Activated naive CD4-positive, alpha-beta T cell treated with anti-CD3 and anti-CD28 coated beads, Interleukin-2, amount 50 U/mL, for 72 hours (primary cell): Measurements from ENCODE around the gene AP1S2. TPM values are rescaled to one million over a fixed set of nuclear protein-coding genes. Genes with fewer than 3 reads are reported as not detected.
"Not testable (repeated sequence)": the region's sequence is repeated elsewhere in the genome, so short reads cannot be mapped to it uniquely, and the experiment has no call there.

Experiments
- ATAC-seq, 2 donors: fragments of 150-1000 bp; cut with Tn5 transposase; 2 replicates each; pipeline ENCODE4 v1.10.0; 2021; ENCODE audit warnings: mild to moderate bottlenecking in 2 of 2, moderate library complexity in 2 of 2
- DNase-seq, 2 donors: peaks; one replicate each; pipeline ENCODE4 v3.0.0; 2021 to 2022; ENCODE audit warnings: low spot score in 2 of 2
- H3K27ac Mint-ChIP-seq, 2 donors: one replicate each; pipeline ENCODE4 v1.8.0; 2022; ENCODE audit warnings: mild to moderate bottlenecking in 2 of 2, mixed read lengths in 2 of 2
- H3K36me3 Mint-ChIP-seq, 2 donors: one replicate each; pipeline ENCODE4 v1.8.0; 2022; ENCODE audit warnings: mixed read lengths in 2 of 2
- H3K9me3 Mint-ChIP-seq, 2 donors: one replicate each; pipeline ENCODE4 v1.8.0; 2022; ENCODE audit warnings: mixed read lengths in 2 of 2
- total RNA-seq, 2 donors: library from RNA; stranded (reverse); gene quantifications; one replicate each; pipeline ENCODE4 v1.2.3, GENCODE V29; 2022

Gene AP1S2
- total RNA-seq: 10 to 100 TPM; 21.6 to 23.8 TPM

DNA sequence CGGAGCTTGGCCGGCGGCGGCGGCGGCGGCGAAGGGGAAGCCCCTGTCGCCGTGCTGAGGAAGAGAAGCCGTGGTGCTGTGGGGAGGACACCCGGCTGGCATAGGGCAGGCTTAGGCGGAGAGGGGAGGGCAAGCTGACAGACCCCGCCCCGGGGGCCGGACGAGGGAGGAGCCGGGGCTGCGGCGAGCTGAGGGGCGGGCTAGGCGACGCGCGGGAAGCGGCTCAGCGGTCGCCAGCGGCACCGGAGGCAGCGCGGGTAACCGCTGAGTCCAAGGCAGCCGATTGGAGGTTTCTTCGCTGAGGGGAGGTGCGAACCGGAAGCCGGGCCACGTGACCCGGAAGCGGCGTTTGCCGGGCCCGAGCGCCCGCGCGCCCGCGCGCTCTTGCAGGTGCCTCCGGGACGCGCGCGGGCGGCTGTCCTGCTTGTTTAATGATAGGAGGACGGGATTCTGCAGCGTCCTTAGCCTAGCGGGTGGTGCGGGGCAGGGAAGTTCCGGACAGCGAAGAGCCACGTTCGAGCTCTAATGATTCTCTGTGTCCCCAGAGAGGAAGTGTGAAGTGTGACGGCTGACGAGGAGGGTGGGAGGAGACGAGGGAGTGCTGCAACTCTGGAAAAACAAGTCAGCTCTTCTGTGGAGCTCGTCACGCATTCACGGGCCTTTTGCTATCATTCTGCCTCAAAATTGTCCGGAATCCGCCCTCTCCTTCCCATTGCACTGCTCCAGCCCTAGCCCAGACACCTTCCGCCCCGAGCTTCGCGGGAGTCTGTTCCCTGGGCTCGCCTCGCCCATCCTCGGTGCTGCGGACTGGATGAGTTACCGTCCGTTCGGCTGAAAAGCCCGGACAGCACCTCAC lies at the start of gene AP1S2:
TSS of gene AP1S2 (minus strand) at position 102 of the 856 bp plus-strand sequence. CDS start 2,289 bp downstream, outside the sequence.
- no peaks in the 10 kb centered on the region for H3K9me3 Mint-ChIP-seq
- DNase-seq (peak; percentile 89 to 94), ATAC-seq (peak; percentile 97 to 98)
- H3K27ac Mint-ChIP-seq: peak within 1 kb of the TSS; percentile 95 to 99
- peaks cover 0 to 7% of the 10 kb centered on the region in 2 donors for H3K36me3 Mint-ChIP-seq

GRCh38 chrX:15903186-15903681 lies 48.6 kb upstream of the AP1S2 start:
- Mint-ChIP-seq H3K27ac (no peak overlapping the region), H3K9me3 (peaks cover 0 to 7% of the 10 kb centered on the region in 2 donors), H3K36me3 (peaks cover 4 to 7% of the 10 kb centered on the region in 2 donors)
- peak; percentile 76 to 77 for ATAC-seq
- DNase-seq: no peak

- Mint-ChIP-seq H3K36me3 (no peaks in the 10 kb centered on the region), H3K9me3 (no peaks in the 10 kb centered on the region), H3K27ac (no peak overlapping the region)
- no peak for DNase-seq
- no peak for ATAC-seq
Measured at GRCh38 chrX:15895334-15895733, 40.7 kb upstream of the AP1S2 start.

GRCh38 chrX:15894724-15895123 lies 40.1 kb upstream of the AP1S2 start:
- Mint-ChIP-seq H3K36me3 (no peaks in the 10 kb centered on the region), H3K9me3 (no peaks in the 10 kb centered on the region), H3K27ac (no peak overlapping the region)
- DNase-seq (no peak), ATAC-seq (no peak)

DNA sequence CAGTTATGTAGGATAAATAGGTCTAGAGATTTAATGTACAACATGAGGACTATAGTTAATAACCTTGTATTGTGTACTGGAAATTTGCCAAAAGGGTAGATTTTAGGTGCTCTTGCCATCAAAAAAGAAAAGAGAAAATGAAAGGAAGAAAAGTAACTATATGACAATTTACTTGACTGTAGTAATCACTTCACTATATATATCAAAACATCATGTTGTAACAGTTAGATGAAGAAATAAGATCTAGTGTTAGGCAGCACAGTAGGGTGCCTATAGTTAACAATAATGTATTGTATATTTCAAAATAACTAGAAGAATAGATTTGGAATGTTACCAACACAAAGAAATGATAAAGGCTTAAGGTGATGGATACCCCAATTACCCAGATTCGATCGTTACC lies 35.9 kb upstream of the AP1S2 start:
- ATAC-seq (no peak), DNase-seq (no peak)

GRCh38 chrX:15888062-15888461 lies 33.4 kb upstream of the AP1S2 start:
- DNase-seq (no peak), ATAC-seq (no peak)
- Mint-ChIP-seq H3K36me3 (no peaks in the 10 kb centered on the region), H3K27ac (no peak overlapping the region), H3K9me3 (no peaks in the 10 kb centered on the region)

More for the DNA sequence above, 35.9 kb upstream of the AP1S2 start:
- Mint-ChIP-seq H3K36me3 (no peaks in the 10 kb centered on the region), H3K9me3 (no peaks in the 10 kb centered on the region), H3K27ac (no peak overlapping the region)

- ATAC-seq (no peak), DNase-seq (no peak)
- peaks cover 0 to 7% of the 10 kb centered on the region in 2 donors for H3K9me3 Mint-ChIP-seq
- H3K27ac Mint-ChIP-seq: peak overlapping the region in 1 of 2 donors; percentile 80
- H3K36me3 Mint-ChIP-seq: peaks cover 13% of the 10 kb centered on the region in 2 donors
Measured at GRCh38 chrX:15883540-15883863, 28.9 kb upstream of the AP1S2 start.

DNA sequence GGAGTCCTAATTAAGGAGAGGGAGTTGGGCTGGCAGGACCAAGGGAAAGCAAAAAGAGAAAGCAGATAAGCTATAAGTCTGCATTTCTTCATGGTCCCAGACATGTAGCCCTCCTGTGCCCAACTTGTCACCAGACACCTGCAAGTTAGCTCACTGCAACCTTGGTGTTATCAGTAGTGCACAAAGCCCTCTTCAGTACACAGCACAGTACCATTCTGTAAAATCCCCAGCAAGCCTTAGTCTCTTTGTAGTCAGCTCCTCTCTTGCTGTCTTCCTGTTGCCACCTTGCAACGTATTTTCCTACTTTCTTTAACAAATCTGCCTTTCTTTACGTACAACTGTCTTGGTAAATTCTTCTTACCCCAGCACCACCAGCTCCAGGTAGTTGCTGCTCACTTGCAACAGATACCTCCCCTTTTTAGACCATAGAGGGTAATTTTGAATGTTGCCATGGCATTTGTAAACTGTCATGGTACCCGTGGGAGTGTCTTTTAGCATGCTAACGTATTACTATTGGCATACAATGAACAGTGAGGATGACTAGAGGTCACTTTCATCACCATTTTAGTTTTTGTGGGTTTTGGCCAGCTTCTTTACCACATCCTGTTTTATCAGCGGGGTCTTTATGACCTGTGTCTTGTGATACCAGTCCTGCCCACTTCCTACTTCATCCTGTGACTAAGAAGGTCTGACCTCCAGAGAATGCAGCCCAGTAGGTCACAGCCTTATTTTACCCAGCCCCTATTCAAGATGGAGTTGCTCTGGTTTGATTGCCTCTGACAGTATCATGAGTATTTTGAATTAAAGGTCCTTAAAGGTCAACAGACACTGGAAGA lies 28.3 kb upstream of the AP1S2 start:
- peak overlapping the region in 1 of 2 donors; percentile 80 for H3K27ac Mint-ChIP-seq
- peaks cover 0 to 7% of the 10 kb centered on the region in 2 donors for H3K9me3 Mint-ChIP-seq
- peaks cover 13 to 14% of the 10 kb centered on the region in 2 donors for H3K36me3 Mint-ChIP-seq
- DNase-seq (no peak), ATAC-seq (peak in 1 of 2 donors; percentile 90)

DNA sequence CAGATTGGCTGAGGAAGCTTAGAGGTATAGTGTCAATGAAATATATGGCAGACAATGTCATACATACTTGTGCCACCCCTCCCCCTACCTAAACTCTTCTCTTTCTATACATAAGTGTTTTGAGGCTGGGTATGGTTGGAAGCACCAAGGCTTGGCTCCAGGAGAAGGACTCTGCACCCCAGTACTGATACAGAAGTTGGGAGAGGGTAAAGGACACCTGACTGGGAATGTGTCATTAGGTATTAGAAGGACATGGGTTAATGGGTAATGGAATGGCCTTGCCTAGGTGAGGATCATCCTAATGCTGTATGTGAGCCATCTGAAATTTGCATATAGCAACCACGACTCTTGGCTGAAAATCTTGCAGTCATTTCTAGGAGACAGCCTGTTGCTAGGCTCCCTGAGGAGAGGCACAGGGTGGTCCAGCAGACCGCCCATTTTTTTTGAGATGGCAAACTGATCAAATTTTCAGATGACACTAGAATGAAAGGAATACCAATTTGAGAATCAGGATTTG lies 26.8 kb upstream of the AP1S2 start:
- DNase-seq (no peak), ATAC-seq (no peak)
- Mint-ChIP-seq H3K9me3 (peaks cover 0 to 7% of the 10 kb centered on the region in 2 donors), H3K27ac (no peak overlapping the region), H3K36me3 (peaks cover 13 to 14% of the 10 kb centered on the region in 2 donors)

DNA sequence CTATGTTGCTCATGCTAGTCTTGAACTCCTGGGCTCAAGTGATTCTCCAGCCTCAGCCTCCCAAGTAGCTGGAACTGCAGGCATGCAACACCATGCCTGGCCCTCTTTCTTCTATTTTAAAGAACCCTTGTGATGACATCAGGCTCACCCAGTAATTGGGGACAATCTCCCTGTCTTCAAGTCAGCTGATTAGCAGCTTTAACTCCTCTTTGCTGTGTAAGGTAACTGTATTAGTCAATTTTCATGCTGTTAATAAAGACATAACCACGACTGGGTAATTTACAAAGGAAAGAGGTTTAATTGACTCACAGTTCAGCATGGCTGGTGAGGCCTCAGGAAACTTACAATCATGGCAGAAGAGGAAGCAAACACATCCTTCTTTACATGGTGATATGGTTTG lies 23.3 kb upstream of the AP1S2 start:
- Mint-ChIP-seq H3K36me3 (peaks cover 13 to 14% of the 10 kb centered on the region in 2 donors), H3K27ac (peak overlapping the region in 1 of 2 donors; percentile 51)
- DNase-seq, H3K9me3 Mint-ChIP-seq: not testable (repeated sequence)
- peak; percentile 20 to 78 for ATAC-seq

GRCh38 chrX:15877380-15877779 lies 22.8 kb upstream of the AP1S2 start:
- H3K36me3 Mint-ChIP-seq: peaks cover 13 to 14% of the 10 kb centered on the region in 2 donors
- no peak overlapping the region for H3K27ac Mint-ChIP-seq
- ATAC-seq (no peak), DNase-seq (no peak)
- H3K9me3 Mint-ChIP-seq: peaks cover 0 to 7% of the 10 kb centered on the region in 2 donors

DNA sequence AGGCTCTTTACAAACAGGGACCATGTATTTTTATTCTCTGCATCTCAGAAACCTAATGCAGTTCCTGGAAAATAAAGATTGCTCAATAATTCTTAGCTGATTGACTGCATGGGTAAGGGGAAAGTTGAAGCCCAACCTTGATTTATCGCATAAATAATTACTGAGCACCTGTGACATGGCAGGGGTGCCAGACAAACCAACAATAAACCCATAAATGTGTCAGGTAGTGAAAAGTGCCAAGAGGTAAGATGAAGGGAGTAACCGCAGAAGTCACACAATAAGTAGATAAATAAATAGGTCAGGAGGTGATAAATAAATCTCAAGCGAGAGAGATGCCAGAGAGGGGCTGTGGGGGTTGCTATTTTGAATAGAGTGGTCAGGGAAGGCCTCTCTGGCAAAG lies 20.1 kb upstream of the AP1S2 start:
- Mint-ChIP-seq H3K36me3 (peaks cover 4 to 6% of the 10 kb centered on the region in 2 donors), H3K27ac (no peak overlapping the region), H3K9me3 (no peaks in the 10 kb centered on the region)
- no peak for DNase-seq
- ATAC-seq: no peak

GRCh38 chrX:15873566-15873965 lies 19.0 kb upstream of the AP1S2 start:
- Mint-ChIP-seq H3K27ac (no peak overlapping the region), H3K36me3 (peaks cover under 1 to 2% of the 10 kb centered on the region in 2 donors), H3K9me3 (no peaks in the 10 kb centered on the region)
- DNase-seq: no peak
- no peak for ATAC-seq

DNA sequence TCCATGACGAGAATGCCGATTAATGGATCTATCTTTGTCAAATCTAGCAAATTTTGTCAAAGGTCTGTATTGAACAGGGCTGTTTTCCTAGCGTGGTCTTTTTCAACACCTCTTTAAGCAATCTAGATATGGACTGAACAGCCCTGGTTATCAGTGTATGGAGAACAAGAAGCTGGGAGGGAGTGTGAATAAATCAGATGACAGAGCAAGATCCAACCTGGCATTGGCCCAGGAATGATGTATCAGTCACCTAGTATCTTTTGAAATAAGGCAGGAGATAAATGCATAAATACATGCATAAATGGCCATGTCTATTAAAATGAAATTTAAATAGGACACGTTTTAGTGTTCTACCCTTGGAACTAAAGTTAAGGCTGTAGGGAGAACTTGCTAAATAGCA lies 15.7 kb upstream of the AP1S2 start:
- H3K36me3 Mint-ChIP-seq: no peaks in the 10 kb centered on the region
- ATAC-seq: no peak
- no peak for DNase-seq
- H3K9me3 Mint-ChIP-seq: no peaks in the 10 kb centered on the region
- no peak overlapping the region for H3K27ac Mint-ChIP-seq

GRCh38 chrX:15869695-15870094 lies 15.1 kb upstream of the AP1S2 start:
- H3K9me3 Mint-ChIP-seq: no peaks in the 10 kb centered on the region
- no peaks in the 10 kb centered on the region for H3K36me3 Mint-ChIP-seq
- ATAC-seq (no peak), DNase-seq (no peak)
- H3K27ac Mint-ChIP-seq: no peak overlapping the region

DNA sequence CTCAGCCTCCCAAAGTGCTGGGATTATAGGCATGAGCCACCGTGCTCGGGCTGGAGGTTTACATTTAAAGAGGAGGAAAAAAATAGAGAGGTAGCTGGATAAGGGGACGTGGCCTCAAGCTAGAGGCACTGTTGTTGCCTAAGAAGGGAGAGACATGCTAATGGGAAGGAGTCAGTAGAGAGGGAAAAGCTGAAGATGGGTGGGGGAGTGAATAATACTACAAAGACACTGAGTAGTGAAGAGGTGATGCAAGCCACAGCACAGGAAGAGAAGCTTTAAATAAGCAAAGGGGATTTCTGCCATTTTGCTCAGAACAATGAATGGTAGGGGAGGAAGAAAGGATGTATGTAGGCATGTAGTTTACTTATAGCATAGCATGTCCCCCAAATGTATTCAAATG lies 11.5 kb upstream of the AP1S2 start:
- DNase-seq (no peak), ATAC-seq (no peak)
- Mint-ChIP-seq H3K9me3 (no peaks in the 10 kb centered on the region), H3K36me3 (no peaks in the 10 kb centered on the region), H3K27ac (no peak overlapping the region)

DNA sequence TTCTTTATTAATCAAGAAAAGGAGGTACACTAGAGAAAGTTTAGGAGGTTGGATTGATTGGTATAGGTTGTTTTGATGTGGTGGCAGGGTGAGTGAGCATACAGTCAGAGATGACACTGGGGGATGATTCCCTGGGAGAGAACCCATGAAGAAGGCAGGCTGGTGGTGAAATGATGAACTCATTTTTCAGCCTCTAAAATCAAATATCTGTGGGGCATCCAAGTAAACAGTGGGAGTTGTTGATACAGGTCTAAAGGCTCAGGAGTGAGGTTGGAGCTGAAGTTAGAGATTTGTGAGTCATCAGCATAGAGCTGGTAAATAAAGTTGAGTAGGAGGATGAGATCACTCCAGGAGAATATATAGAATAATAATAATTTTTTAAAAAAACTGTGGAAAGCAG lies 10.0 kb upstream of the AP1S2 start:
- no peak overlapping the region for H3K27ac Mint-ChIP-seq

More for the DNA sequence above, 10.0 kb upstream of the AP1S2 start:
- no peaks in the 10 kb centered on the region for H3K36me3 Mint-ChIP-seq
- DNase-seq (no peak), ATAC-seq (peak in 1 of 2 donors; percentile 44)
- H3K9me3 Mint-ChIP-seq: no peaks in the 10 kb centered on the region
